Smooth muscle cell (in vitro differentiated cells): Measurements from ENCODE around the gene PDCL3. TPM values are rescaled to one million over a fixed set of nuclear protein-coding genes. Genes with fewer than 3 reads are reported as not detected.

Experiments used
- DNase-seq: peaks from one replicate; lab custom pipeline; 2025; ENCODE audit not compliant: unreplicated experiment; lab: John Stamatoyannopoulos, UW
- H2AFZ ChIP-seq: fragments of 200-600 bp; sonication (generic); 2 replicates; pipeline ENCODE4 v1.6.0; 2016; ENCODE audit warnings: antibody characterized with exemption, low read depth, mild to moderate bottlenecking
- H3F3A ChIP-seq: fragments of 200-600 bp; sonication (generic); 2 replicates; pipeline ENCODE4 v1.6.0; 2017; ENCODE audit warnings: antibody characterized with exemption, low read depth
- H3K27ac ChIP-seq: fragments of 200-600 bp; sonication (generic); 2 replicates; pipeline ENCODE4 v1.5.1; 2016; ENCODE audit warnings: low read depth, mild to moderate bottlenecking
- H3K27me3 ChIP-seq: fragments of 200-600 bp; sonication (generic); 2 replicates; pipeline ENCODE4 v1.6.1; 2016; ENCODE audit warnings: low read depth, mild to moderate bottlenecking
- H3K36me3 ChIP-seq: fragments of 200-600 bp; sonication (generic); 2 replicates; pipeline ENCODE4 v1.5.1; 2016; ENCODE audit warnings: low read depth
- H3K4me1 ChIP-seq: fragments of 200-600 bp; sonication (generic); 2 replicates; pipeline ENCODE4 v1.5.1; 2016; ENCODE audit warnings: low read depth
- H3K4me2 ChIP-seq: fragments of 200-600 bp; sonication (generic); 2 replicates; pipeline ENCODE4 v1.6.0; 2016; ENCODE audit warnings: mild to moderate bottlenecking
- H3K4me3 ChIP-seq: fragments of 200-600 bp; sonication (generic); 2 replicates; pipeline ENCODE4 v1.5.1; 2016; ENCODE audit warnings: mild to moderate bottlenecking
- H3K79me2 ChIP-seq: fragments of 200-600 bp; sonication (generic); 2 replicates; pipeline ENCODE4 v1.6.0; 2016; ENCODE audit warnings: low read depth, mild to moderate bottlenecking
- H3K9ac ChIP-seq: fragments of 200-600 bp; sonication (generic); 2 replicates; pipeline ENCODE4 v1.6.0; 2016; ENCODE audit warnings: low read depth
- H3K9me3 ChIP-seq: fragments of 200-600 bp; sonication (generic); replicated peaks from 2 replicates; pipeline ENCODE4 v1.5.1; 2016; ENCODE audit warnings: low read depth
- H4K20me1 ChIP-seq: fragments of 200-600 bp; sonication (generic); 2 replicates; pipeline ENCODE4 v1.6.0; 2016; ENCODE audit warnings: low read depth
- CTCF ChIP-seq: fragments of 200-600 bp; sonication (generic); IDR thresholded peaks from 2 replicates; pipeline ENCODE4 v1.5.1; 2017; ENCODE audit warnings: borderline replicate concordance, mild to moderate bottlenecking, antibody characterized with exemption; ENCODE audit not compliant: insufficient read depth, poor library complexity, severe bottlenecking
- WGBS: methylation state at CpG from one replicate; pipeline ENCODE4 v1.1.7; 2016; ENCODE audit warnings: low lambda C conversion rate; 5-methylcytosine and 5-hydroxymethylcytosine counted together
- polyA plus RNA-seq: library from polyadenylated mRNA; unstranded; fragments of >200 nt; fragmentation: Nextera tagmentation; extraction: Ambion mirVana; gene quantifications from 2 replicates; pipeline ENCODE4 v1.2.1, GENCODE V29; 2016
- total RNA-seq: library from RNA; depleted of rRNA; stranded (reverse); fragments of >200 nt; gene quantifications from 2 replicates; pipeline ENCODE4 v1.2.3, GENCODE V29; 2014

PDCL3 gene
- total and polyA plus RNA-seq, 2 experiments from 2014 or later = 12.6 to 15.4 TPM

- Histone ChIP-seq H3K27me3 (no peaks in the 10 kb centered on the region), H3F3A (no peaks in the 10 kb centered on the region), H3K4me1 (peaks cover 3% of the 10 kb centered on the region), H3K4me3 (no peak overlapping the region), H2AFZ (no peak overlapping the region), H3K9me3 (no peaks in the 10 kb centered on the region), H4K20me1 (no peaks in the 10 kb centered on the region), H3K27ac (no peak overlapping the region), H3K4me2 (no peak overlapping the region), H3K79me2 (no peaks in the 10 kb centered on the region), H3K9ac (no peak overlapping the region), H3K36me3 (no peaks in the 10 kb centered on the region)
- DNase-seq = no peak
- TF ChIP-seq CTCF = no peak
- 99% methylated on average over 9 of the region's 9 CpGs for WGBS
Measured at GRCh38 chr2:100612388-100613000, 49.7 kb downstream of the PDCL3 start.

- WGBS = 65% methylated on average over 1 of the region's 1 CpG
- no peaks in the 10 kb centered on the region for H3K9me3 ChIP-seq
Measured at GRCh38 chr2:100613719-100614118, 50.9 kb downstream of the PDCL3 start.

GRCh38 chr2:100614455-100615000, 51.7 kb downstream of the PDCL3 start:
- no peak overlapping the region for H3K4me2 ChIP-seq
- no peaks in the 10 kb centered on the region for H3K79me2 ChIP-seq
- H3K36me3 ChIP-seq = no peaks in the 10 kb centered on the region
- no peaks in the 10 kb centered on the region for H3K27me3 ChIP-seq
- WGBS = 86% methylated on average over 11 of the region's 11 CpGs
- H3K4me1 ChIP-seq = peaks cover 3% of the 10 kb centered on the region
- H2AFZ ChIP-seq = no peak overlapping the region
- H3K9ac ChIP-seq = no peak overlapping the region
- no peaks in the 10 kb centered on the region for H4K20me1 ChIP-seq
- no peak for DNase-seq
- H3K4me3 ChIP-seq = no peak overlapping the region
- TF ChIP-seq CTCF = no peak
- H3K27ac ChIP-seq = no peak overlapping the region
- no peaks in the 10 kb centered on the region for H3K9me3 ChIP-seq
- H3F3A ChIP-seq = no peaks in the 10 kb centered on the region

More at GRCh38 chr2:100613719-100614118, 50.9 kb downstream of the PDCL3 start:
- H3F3A ChIP-seq = no peaks in the 10 kb centered on the region
- no peaks in the 10 kb centered on the region for H3K79me2 ChIP-seq
- no peak for TF ChIP-seq CTCF
- H3K4me1 ChIP-seq = peaks cover 3% of the 10 kb centered on the region
- DNase-seq = no peak
- H3K4me2 ChIP-seq = no peak overlapping the region
- H3K27ac ChIP-seq = no peak overlapping the region
- no peaks in the 10 kb centered on the region for H4K20me1 ChIP-seq
- H2AFZ ChIP-seq = no peak overlapping the region
- H3K4me3 ChIP-seq = no peak overlapping the region
- no peaks in the 10 kb centered on the region for H3K27me3 ChIP-seq
- H3K36me3 ChIP-seq = no peaks in the 10 kb centered on the region
- no peak overlapping the region for H3K9ac ChIP-seq

GRCh38 chr2:100615471-100615870, 52.7 kb downstream of the PDCL3 start:
- no peaks in the 10 kb centered on the region for H3F3A ChIP-seq
- H3K4me2 ChIP-seq = no peak overlapping the region
- no peak overlapping the region for H3K9ac ChIP-seq
- H4K20me1 ChIP-seq = no peaks in the 10 kb centered on the region
- H3K9me3 ChIP-seq = no peaks in the 10 kb centered on the region
- H3K36me3 ChIP-seq = no peaks in the 10 kb centered on the region
- H3K4me1 ChIP-seq = peaks cover 2% of the 10 kb centered on the region
- no peak for TF ChIP-seq CTCF
- no peak for DNase-seq
- H3K4me3 ChIP-seq = no peak overlapping the region
- no peak overlapping the region for H2AFZ ChIP-seq
- WGBS = 58% methylated on average over 6 of the region's 6 CpGs
- H3K27me3 ChIP-seq = no peaks in the 10 kb centered on the region
- H3K27ac ChIP-seq = no peak overlapping the region
- H3K79me2 ChIP-seq = no peaks in the 10 kb centered on the region
